A673 (cell line): Measurements from ENCODE around the gene LGR4. TPM values are rescaled to one million over a fixed set of nuclear protein-coding genes. Genes with fewer than 3 reads are reported as not detected.

ENCODE experiments used
- BruUV-seq: library from RNA; stranded (reverse); fragments of 400-500 nt; replicated peaks from 2 replicates; lab custom pipeline; 2021; lab: Mats Ljungman, UMichigan
- CTCF ChIA-PET: fragments of 300-600 bp; sonication (Branson Sonifier 250); formaldehyde crosslinking; loops from one replicate; lab custom pipeline; 2022; ENCODE audit warnings: antibody characterized with exemption; lab: Charles Lee
- POLR2A ChIA-PET: fragments of 300-600 bp; sonication (Branson Sonifier 250); formaldehyde crosslinking; loops from one replicate; lab custom pipeline; 2022; ENCODE audit warnings: antibody characterized with exemption; ENCODE audit not compliant: low non-redundant PET; lab: Charles Lee
- DNase-seq: peaks from one replicate; pipeline ENCODE4 v3.0.0-alpha.2; 2015; ENCODE audit warnings: low spot score
- H3K27ac ChIP-seq: fragments of 200-600 bp; sonication (generic); 2 replicates; pipeline ENCODE4 v1.5.1; 2016; ENCODE audit warnings: mixed run types, low read depth, mild to moderate bottlenecking, mixed read lengths, antibody characterized with exemption, low read length; ENCODE audit not compliant: poor library complexity, severe bottlenecking
- H3K27me3 ChIP-seq: fragments of 200-600 bp; sonication (generic); replicated peaks from 2 replicates; pipeline ENCODE4 v1.6.1; 2017; ENCODE audit warnings: mixed run types, low read depth, mild to moderate bottlenecking, mixed read lengths, antibody characterized with exemption, low read length; ENCODE audit not compliant: insufficient read depth, poor library complexity
- H3K36me3 ChIP-seq: fragments of 200-600 bp; sonication (generic); 2 replicates; pipeline ENCODE4 v1.6.1; 2016; ENCODE audit warnings: mixed run types, mild to moderate bottlenecking, mixed read lengths, antibody characterized with exemption, low read length; ENCODE audit not compliant: insufficient read depth, poor library complexity, severe bottlenecking
- H3K4me1 ChIP-seq: fragments of 200-600 bp; sonication (generic); 2 replicates; pipeline ENCODE4 v1.6.1; 2017; ENCODE audit warnings: mixed run types, mild to moderate bottlenecking, mixed read lengths, antibody characterized with exemption, low read length; ENCODE audit not compliant: insufficient read depth, poor library complexity, severe bottlenecking
- H3K4me3 ChIP-seq: fragments of 200-600 bp; sonication (generic); 2 replicates; pipeline ENCODE4 v1.5.1; 2016; ENCODE audit warnings: low read depth, mixed run types, mild to moderate bottlenecking, mixed read lengths, low read length; ENCODE audit not compliant: poor library complexity, severe bottlenecking
- H3K9me3 ChIP-seq: fragments of 200-600 bp; sonication (generic); 2 replicates; pipeline ENCODE4 v1.6.1; 2016; ENCODE audit warnings: mixed run types, low read depth, mild to moderate bottlenecking, mixed read lengths, antibody characterized with exemption, low read length; ENCODE audit not compliant: poor library complexity, severe bottlenecking
- CTCF ChIP-seq: fragments of 300-800, 200-600 bp; sonication (generic); conservative IDR thresholded peaks from 2 replicates; pipeline ENCODE4 v1.5.1; 2017; ENCODE audit warnings: low read depth, mild to moderate bottlenecking, antibody characterized with exemption, low read length, moderate library complexity, mixed read lengths
- EZH2 ChIP-seq: fragments of 200-600 bp; sonication (generic); IDR thresholded peaks from 2 replicates; pipeline ENCODE4 v1.6.1; 2017; ENCODE audit warnings: borderline replicate concordance, low read depth, mild to moderate bottlenecking, mixed read lengths, antibody characterized with exemption, low read length; ENCODE audit not compliant: poor library complexity, severe bottlenecking
- intact Hi-C: fragments of 100-400 bp; cut with micrococcal nuclease; formaldehyde crosslinking; loops from one replicate; pipeline ENCODE4 v1.10.0; 2022; ENCODE audit not compliant: unreplicated experiment
- total RNA-seq: library from RNA; stranded (reverse); gene quantifications from 2 replicates; pipeline ENCODE4 v1.2.3, GENCODE V29; 2021

The LGR4 gene
- total RNA-seq, 1 experiment from 2014 or later: 24.7 TPM

DNA sequence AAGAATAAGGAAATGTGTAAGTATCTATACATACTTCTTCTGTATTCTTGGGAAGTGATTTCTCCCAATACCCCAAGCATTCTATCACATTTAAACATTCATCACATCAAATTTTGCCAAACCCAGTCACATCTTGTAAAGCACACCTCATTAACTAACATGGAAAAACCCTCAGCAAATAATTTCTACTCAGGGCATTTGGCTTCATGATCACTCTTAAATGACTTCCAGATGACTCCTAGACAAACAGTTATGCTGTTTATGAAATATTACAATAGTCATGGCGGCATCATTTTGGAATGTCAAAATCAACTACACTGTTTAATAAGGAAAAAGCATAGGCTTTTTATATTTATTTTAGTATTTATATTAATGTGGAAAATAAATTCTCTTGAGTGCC lies 62.3 kb downstream of the LGR4 start:
- ChIA-PET CTCF (no interaction called here), POLR2A (no interaction called here)
- TF ChIP-seq EZH2: no peak
- TF ChIP-seq CTCF: no peak
- no TSS peak for BruUV-seq
- H3K4me3 ChIP-seq: no peak overlapping the region
- no peaks in the 10 kb centered on the region for H3K4me1 ChIP-seq
- no peaks in the 10 kb centered on the region for H3K9me3 ChIP-seq
- intact Hi-C loops: no loop called here
- H3K27me3 ChIP-seq: no peaks in the 10 kb centered on the region
- DNase-seq: no peak
- no peak overlapping the region for H3K27ac ChIP-seq
- no peaks in the 10 kb centered on the region for H3K36me3 ChIP-seq

DNA sequence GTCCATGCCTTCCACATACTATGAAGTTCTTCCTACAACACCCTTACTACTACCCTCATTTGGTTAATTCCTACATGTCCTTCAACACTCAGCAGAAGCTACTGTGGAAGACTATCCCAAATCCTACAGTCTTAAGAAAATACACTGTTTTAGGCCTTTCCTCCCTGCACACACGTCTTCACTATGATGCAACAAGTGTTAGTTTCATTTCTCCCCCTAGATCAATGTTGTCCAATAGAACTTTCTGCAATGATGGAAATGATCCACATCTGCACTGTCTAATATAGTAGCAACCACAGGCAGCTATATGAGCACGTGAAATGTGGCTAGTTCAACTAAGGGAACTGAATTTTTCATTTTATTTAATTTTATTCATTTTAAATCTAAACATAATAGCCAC lies 62.8 kb downstream of the LGR4 start:
- no peaks in the 10 kb centered on the region for H3K9me3 ChIP-seq
- POLR2A ChIA-PET: no interaction called here
- H3K36me3 ChIP-seq: no peaks in the 10 kb centered on the region
- H3K4me1 ChIP-seq: no peaks in the 10 kb centered on the region
- no TSS peak for BruUV-seq
- no peak overlapping the region for H3K27ac ChIP-seq
- CTCF ChIA-PET: no interaction called here
- H3K4me3 ChIP-seq: no peak overlapping the region
- intact Hi-C loops: no loop called here
- DNase-seq: no peak
- no peaks in the 10 kb centered on the region for H3K27me3 ChIP-seq
- no peak for TF ChIP-seq CTCF
- no peak for TF ChIP-seq EZH2

- POLR2A ChIA-PET: no interaction called here
- Histone ChIP-seq H3K4me3 (no peak overlapping the region), H3K9me3 (no peaks in the 10 kb centered on the region), H3K4me1 (no peaks in the 10 kb centered on the region), H3K27me3 (no peaks in the 10 kb centered on the region), H3K27ac (no peak overlapping the region), H3K36me3 (no peaks in the 10 kb centered on the region)
- no peak for TF ChIP-seq EZH2
- TF ChIP-seq CTCF: no peak
- CTCF ChIA-PET: no interaction called here
- intact Hi-C loops: no loop called here
- no peak for DNase-seq
- no TSS peak for BruUV-seq
Measured at GRCh38 chr11:27409049-27409448, 63.5 kb downstream of the LGR4 start.
